Measurements from ENCODE around the gene FRMD4B.
"Not testable (repeated sequence)": the region's sequence is repeated elsewhere in the genome, so short reads cannot be mapped to it uniquely, and the experiment has no call there.

The FRMD4B gene

DNA sequence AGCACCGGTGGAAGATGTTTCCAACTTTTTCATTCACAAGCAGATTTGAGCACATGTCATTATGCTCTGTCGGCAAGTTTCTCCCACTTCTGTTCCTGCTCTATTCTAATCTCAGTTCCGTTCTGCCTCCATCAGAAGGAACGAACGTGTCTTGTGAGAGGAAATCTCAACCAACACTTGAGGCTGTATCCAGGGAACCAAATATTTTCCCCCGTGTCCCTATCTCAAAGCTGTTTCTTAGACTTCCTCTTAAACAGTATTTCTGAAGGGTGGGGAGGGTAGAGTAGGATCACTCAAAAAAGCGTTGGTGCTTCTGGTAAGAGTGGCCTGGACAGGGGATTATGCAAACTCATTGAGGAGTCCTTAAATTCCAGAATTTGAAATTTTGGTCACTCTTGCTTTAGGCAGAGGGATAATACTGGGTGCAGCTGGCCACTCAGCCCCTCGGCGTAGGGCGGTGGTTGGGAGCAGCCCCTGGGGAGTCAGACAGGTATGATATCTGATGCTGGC lies 54.9 kb downstream of the FRMD4B start:
- 93% methylated on average over 10 of the region's 10 CpGs for WGBS
- no peaks in the 10 kb centered on the region for H3K9me3 ChIP-seq (ENCODE audit: insufficient read depth, low read depth, low read length)
- H3K9ac ChIP-seq (ENCODE audit: low read depth, low read length), result no peak overlapping the region
- H3K4me1 ChIP-seq (ENCODE audit: insufficient read depth, low read length), result no peaks in the 10 kb centered on the region
- H3K36me3 ChIP-seq (ENCODE audit: insufficient read depth, low read length), result no peaks in the 10 kb centered on the region
- H3K4me3 ChIP-seq (ENCODE audit: low read length), result no peak overlapping the region
- no peaks in the 10 kb centered on the region for H3K27me3 ChIP-seq (ENCODE audit: insufficient read depth, low read length)
- H3K27ac ChIP-seq (ENCODE audit: low read depth, low read length), result no peak overlapping the region

DNA sequence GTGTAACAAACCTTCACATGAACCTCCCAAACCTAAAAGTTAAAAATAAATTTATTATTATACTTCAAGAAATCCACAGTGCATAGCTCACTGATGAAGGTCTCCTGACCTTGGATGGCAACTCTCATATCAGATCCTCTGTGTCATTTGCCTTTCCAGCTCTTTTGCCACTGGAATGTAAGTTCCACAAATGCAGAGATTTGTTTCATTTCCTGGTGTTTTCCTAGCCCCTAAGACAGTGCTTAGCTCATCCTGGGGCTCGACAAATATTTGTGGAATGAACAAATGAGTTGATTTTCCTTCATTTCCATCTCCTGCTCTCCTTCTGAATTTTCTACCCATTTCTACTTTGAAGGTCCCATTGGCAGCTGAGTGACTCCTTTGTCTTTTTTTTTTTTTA lies 56.0 kb downstream of the FRMD4B start:
- no peak overlapping the region for H3K4me3 ChIP-seq (ENCODE audit: low read length)
- H3K9me3 ChIP-seq (ENCODE audit: insufficient read depth, low read depth, low read length), result no peaks in the 10 kb centered on the region
- 100% methylated on average over 1 of the region's 1 CpG for WGBS
- no peak overlapping the region for H3K9ac ChIP-seq (ENCODE audit: low read depth, low read length)
- H3K4me1 ChIP-seq (ENCODE audit: insufficient read depth, low read length), result no peaks in the 10 kb centered on the region
- H3K27me3 ChIP-seq (ENCODE audit: insufficient read depth, low read length), result no peaks in the 10 kb centered on the region
- H3K36me3 ChIP-seq (ENCODE audit: insufficient read depth, low read length), result no peaks in the 10 kb centered on the region
- H3K27ac ChIP-seq (ENCODE audit: low read depth, low read length), result no peak overlapping the region

DNA sequence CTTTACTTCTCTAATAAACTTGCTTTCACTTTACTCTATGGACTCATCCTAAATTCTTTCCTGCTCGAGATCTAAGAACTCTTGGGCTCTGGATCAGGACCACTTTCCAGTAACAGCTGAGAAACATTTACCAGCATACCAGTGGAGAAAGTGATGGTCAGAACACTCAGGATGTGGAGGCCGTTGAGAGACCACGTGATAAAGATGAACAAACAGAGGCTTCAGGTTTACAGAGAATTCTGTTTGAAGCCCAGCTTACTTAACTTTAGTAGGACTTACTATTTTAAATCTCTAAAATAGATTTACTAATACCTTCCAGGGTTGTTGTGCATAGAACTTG lies 57.0 kb downstream of the FRMD4B start:
- 98% methylated on average over 3 of the region's 3 CpGs for WGBS

DNA sequence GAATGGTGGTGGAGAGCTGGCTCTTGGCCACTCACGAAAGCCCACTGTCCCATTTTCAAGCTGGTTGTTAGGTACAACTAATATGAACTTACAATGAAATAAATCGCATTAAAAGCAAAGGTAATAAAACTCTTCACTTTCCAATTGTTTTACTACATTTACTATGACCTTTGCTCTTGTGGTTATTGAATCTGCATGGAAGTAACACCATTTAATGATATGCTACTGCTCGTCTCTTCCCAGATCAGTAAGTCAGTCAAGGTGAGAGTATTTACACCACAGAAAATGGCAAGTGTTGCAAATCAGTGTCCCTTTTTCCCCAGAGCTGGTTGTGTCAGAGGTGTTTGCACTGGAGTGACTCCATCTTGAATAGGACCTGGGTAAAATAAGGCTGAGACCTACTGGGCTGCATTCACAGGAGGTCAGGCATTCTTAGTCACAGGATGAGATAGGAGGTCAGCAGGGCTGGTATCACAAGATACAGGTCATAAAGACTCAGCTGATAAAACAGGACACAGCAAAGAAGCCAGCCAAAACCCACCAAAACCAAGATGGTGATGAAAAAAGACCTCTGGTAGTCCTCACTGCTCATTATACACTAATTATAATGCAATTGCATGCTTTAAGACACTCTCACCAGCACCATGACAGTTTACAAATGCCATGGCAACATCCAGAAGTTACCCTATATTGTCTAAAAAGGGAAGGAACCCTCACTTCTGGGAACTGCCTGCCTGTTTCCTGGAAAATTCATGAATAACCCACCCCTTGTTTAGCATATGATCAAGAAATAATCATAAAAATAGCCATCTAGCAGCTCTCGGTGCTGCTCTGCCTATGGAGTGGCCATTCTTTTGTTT lies 57.6 kb downstream of the FRMD4B start:
- H3K9ac ChIP-seq (ENCODE audit: low read depth, low read length), result no peak overlapping the region
- H3K9me3 ChIP-seq (ENCODE audit: insufficient read depth, low read depth, low read length), result no peaks in the 10 kb centered on the region
- WGBS, result 97% methylated on average over 4 of the region's 4 CpGs
- H3K36me3 ChIP-seq (ENCODE audit: insufficient read depth, low read length), result no peaks in the 10 kb centered on the region
- no peaks in the 10 kb centered on the region for H3K4me1 ChIP-seq (ENCODE audit: insufficient read depth, low read length)
- H3K4me3 ChIP-seq (ENCODE audit: low read length), result no peak overlapping the region
- H3K27me3 ChIP-seq (ENCODE audit: insufficient read depth, low read length), result no peaks in the 10 kb centered on the region
- no peak overlapping the region for H3K27ac ChIP-seq (ENCODE audit: low read depth, low read length)

More for the DNA sequence above, 57.0 kb downstream of the FRMD4B start:
- Histone ChIP-seq H3K36me3 (ENCODE audit: insufficient read depth, low read length) (no peaks in the 10 kb centered on the region), H3K27me3 (ENCODE audit: insufficient read depth, low read length) (no peaks in the 10 kb centered on the region), H3K27ac (ENCODE audit: low read depth, low read length) (no peak overlapping the region), H3K4me3 (ENCODE audit: low read length) (no peak overlapping the region), H3K4me1 (ENCODE audit: insufficient read depth, low read length) (no peaks in the 10 kb centered on the region), H3K9me3 (ENCODE audit: insufficient read depth, low read depth, low read length) (no peaks in the 10 kb centered on the region), H3K9ac (ENCODE audit: low read depth, low read length) (no peak overlapping the region)

DNA sequence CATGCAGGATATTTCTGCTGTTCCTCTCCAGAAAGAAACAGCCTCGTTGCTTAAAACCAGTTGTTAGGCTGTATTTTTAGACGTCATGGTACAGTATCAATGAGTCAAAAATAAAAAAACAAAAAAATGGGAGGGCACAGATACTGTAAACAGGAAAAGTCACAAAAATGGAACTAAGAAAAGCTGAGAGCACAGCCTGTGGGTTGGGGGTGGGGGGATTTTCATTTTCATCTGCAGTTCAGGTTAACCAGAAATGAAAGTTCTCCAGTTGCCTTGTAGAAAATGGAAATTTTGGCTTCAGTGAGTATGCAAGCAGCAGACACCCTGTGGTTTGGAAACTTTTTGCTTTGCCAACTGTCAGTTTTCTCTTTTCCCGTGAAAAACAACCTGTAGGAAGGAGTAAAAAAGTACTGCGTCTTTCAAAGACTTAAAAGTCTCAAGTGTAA lies 59.0 kb downstream of the FRMD4B start:
- H3K4me1 ChIP-seq (ENCODE audit: insufficient read depth, low read length), result no peaks in the 10 kb centered on the region
- 90% methylated on average over 4 of the region's 4 CpGs for WGBS
- H3K27me3 ChIP-seq (ENCODE audit: insufficient read depth, low read length), result no peaks in the 10 kb centered on the region
- no peaks in the 10 kb centered on the region for H3K9me3 ChIP-seq (ENCODE audit: insufficient read depth, low read depth, low read length)
- H3K36me3 ChIP-seq (ENCODE audit: insufficient read depth, low read length), result no peaks in the 10 kb centered on the region
- no peak overlapping the region for H3K27ac ChIP-seq (ENCODE audit: low read depth, low read length)
- no peak overlapping the region for H3K4me3 ChIP-seq (ENCODE audit: low read length)
- H3K9ac ChIP-seq (ENCODE audit: low read depth, low read length), result no peak overlapping the region

DNA sequence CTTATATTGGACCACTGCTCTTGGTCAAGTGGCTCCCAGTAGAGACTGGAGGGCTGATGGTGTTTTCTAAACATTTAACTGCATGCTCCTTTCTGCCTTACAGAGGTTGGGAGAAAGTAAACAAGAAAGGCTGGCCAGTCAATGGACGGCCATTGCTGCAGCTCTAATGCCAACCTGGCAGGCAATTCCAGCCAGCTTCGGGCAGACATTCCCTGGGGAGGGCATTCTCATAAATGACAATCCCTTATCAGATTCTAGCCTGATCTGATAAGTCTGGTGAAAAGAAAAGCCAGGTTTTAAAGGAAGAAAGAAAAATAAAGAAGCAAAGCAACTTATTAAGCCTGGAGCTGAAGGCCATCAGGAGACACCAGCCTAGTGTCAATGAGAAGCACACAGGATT lies 60.7 kb downstream of the FRMD4B start:
- Histone ChIP-seq H3K9me3 (ENCODE audit: insufficient read depth, low read depth, low read length) (no peaks in the 10 kb centered on the region), H3K4me1 (ENCODE audit: insufficient read depth, low read length) (no peaks in the 10 kb centered on the region), H3K27ac (ENCODE audit: low read depth, low read length) (no peak overlapping the region), H3K9ac (ENCODE audit: low read depth, low read length) (no peak overlapping the region), H3K36me3 (ENCODE audit: insufficient read depth, low read length) (no peaks in the 10 kb centered on the region), H3K27me3 (ENCODE audit: insufficient read depth, low read length) (no peaks in the 10 kb centered on the region), H3K4me3 (ENCODE audit: low read length) (no peak overlapping the region)
- WGBS, result 90% methylated on average over 2 of the region's 2 CpGs

DNA sequence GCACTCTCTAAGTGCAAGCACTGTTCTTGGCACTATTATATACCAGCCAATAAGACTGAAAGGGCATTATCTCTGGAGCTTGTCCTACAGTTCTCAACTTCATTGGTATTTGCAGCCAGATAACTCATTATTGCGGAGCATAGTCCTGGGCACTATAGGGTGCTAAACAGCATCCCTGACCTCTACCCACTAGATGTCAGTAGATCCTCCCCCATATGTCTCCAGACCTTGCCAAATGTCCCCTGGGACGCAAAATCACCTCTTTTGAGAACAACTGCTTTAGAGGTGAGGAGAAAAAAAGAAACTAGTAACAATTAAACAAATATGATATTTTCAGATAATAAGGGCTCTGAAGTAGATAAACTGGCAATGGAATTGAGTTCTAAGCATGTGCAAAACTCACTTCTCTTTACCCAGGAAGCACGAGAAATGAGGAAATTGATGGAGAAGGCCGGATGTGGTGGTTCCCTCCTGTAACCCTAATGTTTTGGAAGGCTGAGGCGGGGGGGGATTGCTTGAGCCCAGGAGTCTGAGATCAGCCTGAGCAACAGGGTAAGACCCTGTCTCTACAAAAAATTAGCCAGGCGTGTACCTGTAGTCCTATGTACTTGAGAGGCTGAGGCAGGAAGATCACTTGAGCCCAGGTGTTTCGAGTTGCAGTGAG lies 61.4 kb downstream of the FRMD4B start:
- no peaks in the 10 kb centered on the region for H3K36me3 ChIP-seq (ENCODE audit: insufficient read depth, low read length)
- H3K4me1 ChIP-seq (ENCODE audit: insufficient read depth, low read length), result no peaks in the 10 kb centered on the region
- H3K27ac ChIP-seq (ENCODE audit: low read depth, low read length), result no peak overlapping the region
- H3K27me3 ChIP-seq (ENCODE audit: insufficient read depth, low read length), result no peaks in the 10 kb centered on the region
- H3K4me3 ChIP-seq (ENCODE audit: low read length), result no peak overlapping the region
- H3K9ac ChIP-seq (ENCODE audit: low read depth, low read length), result no peak overlapping the region
- H3K9me3 ChIP-seq (ENCODE audit: insufficient read depth, low read depth, low read length), result no peaks in the 10 kb centered on the region
- 85% methylated on average over 6 of the region's 7 CpGs for WGBS

DNA sequence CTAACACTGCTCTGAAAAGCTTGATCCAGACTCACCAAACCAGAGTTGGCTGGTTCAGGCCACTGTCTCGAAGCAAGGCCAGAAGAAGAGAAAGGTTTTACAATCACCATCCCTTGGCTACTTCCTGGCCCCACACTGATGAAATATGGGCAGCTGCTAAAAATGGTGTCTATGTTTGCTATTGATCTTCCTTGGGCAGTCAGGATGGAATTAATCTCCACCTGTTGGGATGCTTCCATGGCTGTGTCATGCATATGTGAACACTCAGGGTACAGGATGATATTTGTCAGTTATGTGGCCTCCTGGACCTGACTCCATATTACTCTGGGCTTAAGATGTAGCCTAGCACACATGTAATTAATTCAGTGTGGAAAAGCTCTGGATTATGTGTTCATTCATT lies 61.9 kb downstream of the FRMD4B start:
- no peak overlapping the region for H3K9ac ChIP-seq (ENCODE audit: low read depth, low read length)
- no peaks in the 10 kb centered on the region for H3K9me3 ChIP-seq (ENCODE audit: insufficient read depth, low read depth, low read length)
- no peaks in the 10 kb centered on the region for H3K36me3 ChIP-seq (ENCODE audit: insufficient read depth, low read length)
- no peak overlapping the region for H3K27ac ChIP-seq (ENCODE audit: low read depth, low read length)
- 89% methylated on average over 1 of the region's 1 CpG for WGBS
- H3K4me1 ChIP-seq (ENCODE audit: insufficient read depth, low read length), result no peaks in the 10 kb centered on the region
- H3K4me3 ChIP-seq (ENCODE audit: low read length), result no peak overlapping the region
- H3K27me3 ChIP-seq (ENCODE audit: insufficient read depth, low read length), result no peaks in the 10 kb centered on the region

DNA sequence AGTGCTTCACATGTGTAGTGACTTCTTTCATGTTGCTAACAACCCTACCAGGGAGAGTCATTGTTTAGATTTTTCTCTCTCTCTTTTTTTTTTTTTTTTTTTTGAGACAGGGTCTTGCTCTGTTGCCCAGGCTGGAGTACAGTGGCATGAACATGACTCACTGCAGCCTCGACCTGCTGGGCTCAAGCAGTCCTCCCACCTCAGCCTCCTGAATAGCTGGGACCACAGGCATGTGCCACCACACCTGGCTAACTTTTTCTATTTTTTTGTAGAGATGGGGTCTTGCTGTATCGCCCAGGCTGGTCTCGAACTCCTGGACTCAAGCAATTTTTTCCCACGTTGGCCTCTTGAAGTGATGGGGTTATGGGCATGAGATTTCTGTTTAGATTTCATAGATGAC lies 63.4 kb downstream of the FRMD4B start:
- 93% methylated on average over 4 of the region's 4 CpGs for WGBS
- not testable (repeated sequence) for H3K9ac ChIP-seq (ENCODE audit: low read depth, low read length); H3K9me3 ChIP-seq (ENCODE audit: insufficient read depth, low read depth, low read length); H3K27me3 ChIP-seq (ENCODE audit: insufficient read depth, low read length); H3K4me1 ChIP-seq (ENCODE audit: insufficient read depth, low read length); H3K36me3 ChIP-seq (ENCODE audit: insufficient read depth, low read length); H3K27ac ChIP-seq (ENCODE audit: low read depth, low read length); H3K4me3 ChIP-seq (ENCODE audit: low read length)

DNA sequence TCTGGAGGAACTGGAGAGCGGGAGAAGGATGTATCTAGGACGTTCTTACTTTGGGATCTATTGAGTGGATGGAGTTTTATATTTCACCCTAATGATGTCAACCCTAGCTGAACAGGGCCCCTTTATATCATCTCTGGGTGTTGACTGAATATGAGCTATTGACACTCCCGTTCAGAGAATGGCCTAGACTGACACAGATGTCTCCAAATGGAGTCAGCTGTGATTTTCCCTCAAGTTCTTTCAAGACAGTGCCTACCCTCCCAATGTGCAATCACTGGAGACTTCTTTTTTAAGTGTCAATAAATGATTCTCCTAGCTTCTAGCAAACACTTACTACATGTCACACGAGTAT lies 63.8 kb downstream of the FRMD4B start:
- Histone ChIP-seq H3K36me3 (ENCODE audit: insufficient read depth, low read length) (no peaks in the 10 kb centered on the region), H3K9ac (ENCODE audit: low read depth, low read length) (no peak overlapping the region), H3K4me1 (ENCODE audit: insufficient read depth, low read length) (no peaks in the 10 kb centered on the region), H3K9me3 (ENCODE audit: insufficient read depth, low read depth, low read length) (no peaks in the 10 kb centered on the region), H3K27ac (ENCODE audit: low read depth, low read length) (no peak overlapping the region), H3K27me3 (ENCODE audit: insufficient read depth, low read length) (no peaks in the 10 kb centered on the region), H3K4me3 (ENCODE audit: low read length) (no peak overlapping the region)
- whole genome bisulfite sequencing, result 93% methylated on average over 4 of the region's 4 CpGs

DNA sequence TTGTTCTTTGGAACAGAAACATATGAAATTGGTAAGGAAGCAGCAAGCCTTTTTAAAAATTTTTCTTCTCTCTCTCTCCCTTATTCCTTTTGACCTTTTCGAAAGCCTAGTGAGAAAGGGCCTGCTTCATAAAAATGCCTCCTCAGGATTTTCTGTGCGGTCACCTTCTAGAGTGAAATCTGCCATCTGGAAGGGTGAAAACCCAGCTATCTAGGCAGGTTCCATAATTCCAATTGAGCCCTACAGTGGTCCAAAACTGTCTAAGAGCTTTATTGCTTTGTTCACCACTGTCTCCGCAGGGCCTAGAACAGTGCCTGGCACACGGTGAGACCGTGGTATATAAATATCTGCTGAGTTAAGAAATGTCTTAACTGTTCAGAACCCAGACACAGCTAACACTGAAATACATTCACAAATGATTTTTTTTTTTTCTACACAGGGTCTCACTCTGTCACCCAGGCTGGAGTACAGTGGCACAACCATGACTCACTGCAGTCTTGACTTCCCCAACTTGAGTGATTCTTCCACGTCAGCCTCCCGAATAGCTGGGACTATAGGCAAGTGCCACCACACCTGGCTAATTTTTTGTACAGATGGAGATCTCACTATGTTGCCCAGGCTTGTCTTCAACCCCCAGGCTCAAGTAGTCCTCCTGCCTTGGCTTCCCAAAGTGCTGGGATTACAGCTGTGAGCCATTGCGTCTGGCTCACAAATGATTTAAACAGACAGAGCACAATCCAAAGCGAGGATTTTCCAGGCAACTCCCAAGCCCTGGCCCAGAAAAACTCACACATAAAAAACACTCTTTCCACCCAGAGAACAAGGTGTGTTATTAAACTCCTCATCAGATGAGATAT lies 64.4 kb downstream of the FRMD4B start:
- H3K27me3 ChIP-seq (ENCODE audit: insufficient read depth, low read length), result no peaks in the 10 kb centered on the region
- no peak overlapping the region for H3K9ac ChIP-seq (ENCODE audit: low read depth, low read length)
- no peak overlapping the region for H3K4me3 ChIP-seq (ENCODE audit: low read length)
- no peak overlapping the region for H3K27ac ChIP-seq (ENCODE audit: low read depth, low read length)
- no peaks in the 10 kb centered on the region for H3K36me3 ChIP-seq (ENCODE audit: insufficient read depth, low read length)
- 95% methylated on average over 9 of the region's 9 CpGs for WGBS
- no peaks in the 10 kb centered on the region for H3K4me1 ChIP-seq (ENCODE audit: insufficient read depth, low read length)
- H3K9me3 ChIP-seq (ENCODE audit: insufficient read depth, low read depth, low read length), result no peaks in the 10 kb centered on the region

Data from HUES64 (cell line).